OCI-LY1 (cell line): Measurements from ENCODE around the gene GALNT18.

ENCODE experiments used
- H2AFZ ChIP-seq: fragments of 200-600 bp; sonication (generic), shearing (Covaris generic); 2 replicates; pipeline ENCODE4 v1.6.0; 2014; ENCODE audit warnings: antibody characterized with exemption, mild to moderate bottlenecking, low read length
- H3F3A ChIP-seq: fragments of 200-600 bp; sonication (generic), shearing (Covaris generic); 2 replicates; pipeline ENCODE4 v1.6.0; 2014; ENCODE audit warnings: mild to moderate bottlenecking, antibody characterized with exemption, low read length, moderate library complexity; ENCODE audit not compliant: insufficient read depth
- H3K27ac ChIP-seq: fragments of 200-600 bp; sonication (generic); 2 replicates; pipeline ENCODE4 v1.5.1; 2014; ENCODE audit warnings: low read length, mixed run types, mild to moderate bottlenecking, low read depth; ENCODE audit not compliant: poor library complexity, severe bottlenecking
- H3K27me3 ChIP-seq: fragments of 200-600 bp; sonication (generic); 2 replicates; pipeline ENCODE4 v1.6.0; 2014; ENCODE audit warnings: antibody characterized with exemption, mild to moderate bottlenecking, low read length, moderate library complexity; ENCODE audit not compliant: insufficient read depth
- H3K36me3 ChIP-seq: fragments of 200-600 bp; sonication (generic); 2 replicates; pipeline ENCODE4 v1.6.1; 2014; ENCODE audit warnings: mild to moderate bottlenecking, antibody characterized with exemption, low read length, moderate library complexity, mixed read lengths; ENCODE audit not compliant: insufficient read depth
- H3K4me1 ChIP-seq: fragments of 200-600 bp; sonication (generic); 2 replicates; pipeline ENCODE4 v1.5.1; 2014; ENCODE audit warnings: mild to moderate bottlenecking, low read length, moderate library complexity; ENCODE audit not compliant: insufficient read depth, severe bottlenecking
- H3K4me2 ChIP-seq: fragments of 200-600 bp; sonication (generic), shearing (Covaris generic); 2 replicates; pipeline ENCODE4 v1.6.1; 2014; ENCODE audit warnings: low read length
- H3K4me3 ChIP-seq: fragments of 200-600 bp; sonication (generic); 2 replicates; pipeline ENCODE4 v1.5.1; 2014; ENCODE audit warnings: low read length, low read depth, mild to moderate bottlenecking, mixed read lengths; ENCODE audit not compliant: poor library complexity, severe bottlenecking
- H3K79me2 ChIP-seq: fragments of 200-600 bp; shearing (Covaris generic); 2 replicates; pipeline ENCODE4 v1.6.1; 2016; ENCODE audit warnings: mixed run types, low read length, mixed read lengths; ENCODE audit not compliant: insufficient read depth
- H3K9ac ChIP-seq: fragments of 200-600 bp; sonication (generic), shearing (Covaris generic); 2 replicates; pipeline ENCODE4 v1.6.1; 2014; ENCODE audit warnings: mild to moderate bottlenecking, low read length, mixed read lengths
- H3K9me2 ChIP-seq: fragments of 200-600 bp; sonication (generic), shearing (Covaris generic); 2 replicates; pipeline ENCODE4 v1.6.1; 2014; ENCODE audit warnings: low read depth, mild to moderate bottlenecking, low read length, mixed read lengths
- H3K9me3 ChIP-seq: fragments of 200-600 bp; shearing (Covaris generic); 2 replicates; pipeline ENCODE4 v1.6.1; 2014; ENCODE audit warnings: low read length, mixed read lengths
- H4K20me1 ChIP-seq: fragments of 200-600 bp; sonication (generic), shearing (Covaris generic); 2 replicates; pipeline ENCODE4 v1.6.0; 2016; ENCODE audit warnings: mild to moderate bottlenecking, low read length; ENCODE audit not compliant: insufficient read depth
- CTCF ChIP-seq: fragments of 200-600 bp; sonication (generic), shearing (Covaris generic); IDR thresholded peaks from 2 replicates; pipeline ENCODE4 v1.5.1; 2017; ENCODE audit warnings: mild to moderate bottlenecking, antibody characterized with exemption, low read length, moderate library complexity, mixed read lengths
- EZH2 ChIP-seq: fragments of 200-600 bp; sonication (generic), shearing (Covaris generic); IDR thresholded peaks from 2 replicates; pipeline ENCODE4 v1.8.0; 2017; ENCODE audit warnings: borderline replicate concordance, mixed run types, mild to moderate bottlenecking, antibody characterized with exemption, low read length, moderate library complexity, mixed read lengths

GALNT18 gene

GRCh38 chr11:11533751-11534150, 88.1 kb downstream of the GALNT18 start:
- TF ChIP-seq EZH2 (no peak), CTCF (no peak)
- peaks cover 9% of the 10 kb centered on the region; the same call in 1 of the 2 replicates for H3K27me3 ChIP-seq
- H3K27ac ChIP-seq = no peak overlapping the region
- H3F3A ChIP-seq = no peaks in the 10 kb centered on the region
- no peaks in the 10 kb centered on the region for H3K36me3 ChIP-seq
- H3K9me3 ChIP-seq = no peaks in the 10 kb centered on the region
- no peaks in the 10 kb centered on the region for H3K79me2 ChIP-seq
- no peak overlapping the region for H2AFZ ChIP-seq
- no peaks in the 10 kb centered on the region for H4K20me1 ChIP-seq
- H3K4me2 ChIP-seq = no peak overlapping the region
- no peak overlapping the region for H3K4me3 ChIP-seq
- H3K9ac ChIP-seq = no peak overlapping the region
- H3K4me1 ChIP-seq = no peaks in the 10 kb centered on the region
- H3K9me2 ChIP-seq = no peaks in the 10 kb centered on the region

GRCh38 chr11:11533057-11533456, 88.7 kb downstream of the GALNT18 start:
- Histone ChIP-seq H4K20me1 (no peaks in the 10 kb centered on the region), H3K4me3 (no peak overlapping the region), H3K4me1 (no peaks in the 10 kb centered on the region), H3K9ac (no peak overlapping the region), H3K36me3 (no peaks in the 10 kb centered on the region), H3K27me3 (peaks cover 9% of the 10 kb centered on the region; the same call in 1 of the 2 replicates), H3K79me2 (no peaks in the 10 kb centered on the region), H3F3A (no peaks in the 10 kb centered on the region), H3K4me2 (no peak overlapping the region), H3K27ac (no peak overlapping the region), H3K9me3 (no peaks in the 10 kb centered on the region), H2AFZ (no peak overlapping the region), H3K9me2 (no peaks in the 10 kb centered on the region)
- TF ChIP-seq CTCF = no peak
- no peak for TF ChIP-seq EZH2

- Histone ChIP-seq H3F3A (no peaks in the 10 kb centered on the region), H3K79me2 (no peaks in the 10 kb centered on the region), H3K9me3 (no peaks in the 10 kb centered on the region), H3K4me3 (no peak overlapping the region), H3K27ac (no peak overlapping the region), H3K4me1 (no peaks in the 10 kb centered on the region), H3K27me3 (peaks cover 9% of the 10 kb centered on the region; the same call in 1 of the 2 replicates), H4K20me1 (no peaks in the 10 kb centered on the region), H2AFZ (no peak overlapping the region), H3K36me3 (no peaks in the 10 kb centered on the region), H3K9ac (no peak overlapping the region), H3K4me2 (no peak overlapping the region), H3K9me2 (no peaks in the 10 kb centered on the region)
- no peak for TF ChIP-seq CTCF
- TF ChIP-seq EZH2 = no peak
Measured at GRCh38 chr11:11532574-11532973, 89.2 kb downstream of the GALNT18 start.
